GM23338 (cell line): ENCODE data around the gene MYO3B. TPM values are rescaled to one million over a fixed set of nuclear protein-coding genes. Genes with fewer than 3 reads are reported as not detected.

Source experiments
- ATAC-seq: fragments of 200-7000 bp; cut with Tn5 transposase; 3 replicates; pipeline ENCODE4 v1.9.1; 2020
- DNase-seq: peaks from one replicate; pipeline ENCODE4 v3.0.0-alpha.2; 2015; ENCODE audit warnings: low spot score
- H2AFZ ChIP-seq: fragments of 200-600 bp; sonication (generic); 2 replicates; pipeline ENCODE4 v1.8.0; 2016; ENCODE audit warnings: antibody characterized with exemption, mild to moderate bottlenecking, moderate library complexity
- H3F3A ChIP-seq: fragments of 200-600 bp; sonication (generic); replicated peaks from 2 replicates; pipeline ENCODE4 v1.8.0; 2017; ENCODE audit warnings: antibody characterized with exemption, mixed run types, low read depth
- H3K27ac ChIP-seq: fragments of 200-600 bp; sonication (generic); 2 replicates; pipeline ENCODE4 v1.6.1; 2016; ENCODE audit warnings: low read depth
- H3K27me3 ChIP-seq: fragments of 200-600 bp; sonication (generic); 2 replicates; pipeline ENCODE4 v1.8.0; 2016; ENCODE audit warnings: mild to moderate bottlenecking, mixed run types, moderate library complexity; ENCODE audit not compliant: insufficient read depth
- H3K36me3 ChIP-seq: fragments of 200-600 bp; sonication (generic); 2 replicates; pipeline ENCODE4 v1.8.0; 2016; ENCODE audit warnings: mild to moderate bottlenecking; ENCODE audit not compliant: insufficient read depth
- H3K4me1 ChIP-seq: fragments of 200-600 bp; sonication (generic); 2 replicates; pipeline ENCODE4 v1.8.0; 2016; ENCODE audit warnings: mild to moderate bottlenecking, moderate library complexity; ENCODE audit not compliant: insufficient read depth
- H3K4me2 ChIP-seq: fragments of 200-600 bp; sonication (generic); 2 replicates; pipeline ENCODE4 v1.7.1; 2017; ENCODE audit warnings: mixed run types
- H3K4me3 ChIP-seq: fragments of 200-600 bp; sonication (generic); 2 replicates; pipeline ENCODE4 v1.6.1; 2016; ENCODE audit warnings: mixed run types
- H3K79me2 ChIP-seq: fragments of 200-600 bp; sonication (generic); replicated peaks from 2 replicates; pipeline ENCODE4 v1.8.0; 2017; ENCODE audit warnings: mild to moderate bottlenecking; ENCODE audit not compliant: insufficient read depth
- H3K9me2 ChIP-seq: fragments of 200-600 bp; sonication (generic); 2 replicates; pipeline ENCODE4 v1.8.0; 2017; ENCODE audit not compliant: insufficient read depth
- H4K20me1 ChIP-seq: fragments of 200-600 bp; sonication (generic); replicated peaks from 2 replicates; pipeline ENCODE4 v1.8.0; 2017; ENCODE audit warnings: mild to moderate bottlenecking; ENCODE audit not compliant: insufficient read depth
- H3K27ac Mint-ChIP-seq: 2 replicates; pipeline ENCODE4 v1.8.0; 2020; ENCODE audit warnings: inconsistent platforms, mild to moderate bottlenecking, moderate library complexity, mixed read lengths
- H3K27me3 Mint-ChIP-seq: 3 replicates; pipeline ENCODE4 v1.8.0; 2022; ENCODE audit warnings: low read depth, mild to moderate bottlenecking, moderate library complexity, mixed read lengths, inconsistent platforms; ENCODE audit not compliant: insufficient read depth, poor library complexity
- H3K36me3 Mint-ChIP-seq: 3 replicates; pipeline ENCODE4 v1.8.0; 2021; ENCODE audit warnings: low read depth, mild to moderate bottlenecking, inconsistent platforms, moderate library complexity, mixed read lengths
- H3K4me1 Mint-ChIP-seq: 3 replicates; pipeline ENCODE4 v1.8.0; 2020; ENCODE audit warnings: mild to moderate bottlenecking, inconsistent platforms, mixed read lengths
- H3K4me3 Mint-ChIP-seq: 3 replicates; pipeline ENCODE4 v1.8.0; 2021; ENCODE audit warnings: moderate library complexity, mild to moderate bottlenecking, inconsistent platforms, mixed read lengths
- H3K9me3 Mint-ChIP-seq: 3 replicates; pipeline ENCODE4 v1.8.0; 2020; ENCODE audit warnings: moderate library complexity, mild to moderate bottlenecking, inconsistent platforms, mixed read lengths
- CREB1 ChIP-seq: fragments of 250-450 bp; sonication (Bioruptor Pico); IDR thresholded peaks from 2 replicates; pipeline ENCODE4 v1.5.0; 2020; ENCODE audit warnings: low read depth, mild to moderate bottlenecking, moderate library complexity
- EZH2 ChIP-seq: fragments of 200-600 bp; sonication (generic); IDR thresholded peaks from one replicate; pipeline ENCODE4 v1.8.0; 2017; ENCODE audit warnings: antibody characterized with exemption, mild to moderate bottlenecking, low read depth; ENCODE audit not compliant: unreplicated experiment
- EZH2phosphoT487 ChIP-seq: fragments of 200-600 bp; sonication (generic); IDR thresholded peaks from one replicate; pipeline ENCODE4 v1.8.1; 2018; ENCODE audit warnings: antibody characterized with exemption; ENCODE audit not compliant: unreplicated experiment
- JUNB ChIP-seq: IDR thresholded peaks from one replicate; pipeline ENCODE4 v1.6.1; 2016; ENCODE audit warnings: antibody characterized with exemption; ENCODE audit not compliant: unreplicated experiment
- NANOG ChIP-seq: IDR thresholded peaks from 2 replicates; pipeline ENCODE4 v1.6.1; 2016; ENCODE audit warnings: antibody characterized with exemption, borderline replicate concordance
- POLR2AphosphoS5 ChIP-seq: IDR thresholded peaks from 2 replicates; pipeline ENCODE4 v1.6.1; 2016; ENCODE audit warnings: antibody characterized with exemption, low read depth
- STAT1 ChIP-seq: IDR thresholded peaks from one replicate; pipeline ENCODE4 v1.6.1; 2016; ENCODE audit warnings: antibody characterized with exemption; ENCODE audit not compliant: unreplicated experiment
- ZNF114 ChIP-seq: fragments of 250-450 bp; sonication (Bioruptor Pico); IDR thresholded peaks from 2 replicates; pipeline ENCODE4 v1.5.0; 2020; ENCODE audit warnings: mild to moderate bottlenecking, moderate library complexity
- ZNF331 ChIP-seq: fragments of 250-450 bp; sonication (Bioruptor Pico); IDR thresholded peaks from 2 replicates; pipeline ENCODE4 v1.5.0; 2020; ENCODE audit warnings: low read depth, mild to moderate bottlenecking, moderate library complexity
- polyA plus RNA-seq: library from polyadenylated mRNA; unstranded; fragments of >200 nt; fragmentation: Nextera tagmentation; extraction: Ambion mirVana; gene quantifications from 2 replicates; pipeline ENCODE4 v1.2.1, GENCODE V29; 2016
- total RNA-seq: library from RNA; depleted of rRNA; stranded (reverse); fragments of >200 nt; shearing (Covaris generic); gene quantifications from 2 replicates; pipeline ENCODE4 v1.2.3, GENCODE V29; 2014
- TF ChIP-seq, protein P1 (sequence below): IDR thresholded peaks from 2 replicates; pipeline ENCODE4 v1.6.1; 2016; ENCODE audit warnings: antibody characterized with exemption
- TF ChIP-seq, protein P2 (sequence below): fragments of 250-450 bp; sonication (Bioruptor Pico); IDR thresholded peaks from 2 replicates; pipeline ENCODE4 v1.5.0; 2020; ENCODE audit warnings: mild to moderate bottlenecking, moderate library complexity
- TF ChIP-seq, protein P3 (sequence below): IDR thresholded peaks from one replicate; pipeline ENCODE4 v1.6.1; 2018; ENCODE audit warnings: antibody characterized with exemption; ENCODE audit not compliant: unreplicated experiment
- TF ChIP-seq, protein P4 (sequence below), 2 experiments: fragments of 200-600 bp in 1 of 2; sonication (generic) in 1 of 2; conservative IDR thresholded peaks; 2 replicates each; pipeline versions ENCODE4 v1.5.1 to v1.6.1; 2016 to 2017; ENCODE audit warnings: antibody characterized with exemption in 2 of 2, low read depth in 2 of 2, mild to moderate bottlenecking in 2 of 2, moderate library complexity in 1 of 2

The MYO3B gene
- total and polyA plus RNA-seq, 2 experiments from 2014 or later, result 0.42 TPM; not detected in 1

DNA sequence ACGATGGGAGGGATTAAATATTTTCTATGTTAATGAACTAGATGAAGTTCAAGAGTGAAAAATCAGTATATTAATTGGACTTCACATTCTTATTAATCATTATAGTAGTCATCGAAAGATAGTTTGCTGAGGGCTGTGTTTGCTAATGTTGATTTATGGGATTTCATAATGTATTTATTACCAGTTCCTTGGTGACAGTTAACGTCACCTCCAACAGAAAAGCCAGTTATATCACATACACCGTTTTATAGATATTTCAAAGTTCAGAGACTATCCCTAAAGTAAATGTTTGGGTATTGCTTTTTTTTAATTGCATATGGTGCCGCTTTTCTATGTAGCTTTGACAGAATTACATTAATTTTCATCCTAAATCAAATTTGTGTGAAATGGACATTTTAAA is 487.8 kb downstream of the MYO3B start:
- ATAC-seq, result no peak

More for the DNA sequence above, 487.8 kb downstream of the MYO3B start:
- no peaks in the 10 kb centered on the region for H3K36me3 Mint-ChIP-seq
- no peaks in the 10 kb centered on the region; the same call in 1 of the 2 replicates for H3K9me2 ChIP-seq
- no peaks in the 10 kb centered on the region for H3K27me3 ChIP-seq
- no peaks in the 10 kb centered on the region for H4K20me1 ChIP-seq
- no peaks in the 10 kb centered on the region for H3K36me3 ChIP-seq
- H3K27ac Mint-ChIP-seq, result no peak overlapping the region
- H3K4me1 Mint-ChIP-seq, result no peaks in the 10 kb centered on the region
- DNase-seq, result no peak
- H3K4me3 ChIP-seq, result no peak overlapping the region
- no peak for TF ChIP-seq EZH2phosphoT487
- TF ChIP-seq, protein P1, sequence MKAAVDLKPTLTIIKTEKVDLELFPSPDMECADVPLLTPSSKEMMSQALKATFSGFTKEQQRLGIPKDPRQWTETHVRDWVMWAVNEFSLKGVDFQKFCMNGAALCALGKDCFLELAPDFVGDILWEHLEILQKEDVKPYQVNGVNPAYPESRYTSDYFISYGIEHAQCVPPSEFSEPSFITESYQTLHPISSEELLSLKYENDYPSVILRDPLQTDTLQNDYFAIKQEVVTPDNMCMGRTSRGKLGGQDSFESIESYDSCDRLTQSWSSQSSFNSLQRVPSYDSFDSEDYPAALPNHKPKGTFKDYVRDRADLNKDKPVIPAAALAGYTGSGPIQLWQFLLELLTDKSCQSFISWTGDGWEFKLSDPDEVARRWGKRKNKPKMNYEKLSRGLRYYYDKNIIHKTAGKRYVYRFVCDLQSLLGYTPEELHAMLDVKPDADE, result no peak
- TF ChIP-seq STAT1, result no peak
- no peak for TF ChIP-seq ZNF114 (CRISPR knock-in tag)
- TF ChIP-seq NANOG, result no peak
- no peak for TF ChIP-seq EZH2
- TF ChIP-seq POLR2AphosphoS5, result no peak
- no peak for TF ChIP-seq CREB1 (CRISPR knock-in tag)
- TF ChIP-seq JUNB, result no peak
- TF ChIP-seq, protein P2, sequence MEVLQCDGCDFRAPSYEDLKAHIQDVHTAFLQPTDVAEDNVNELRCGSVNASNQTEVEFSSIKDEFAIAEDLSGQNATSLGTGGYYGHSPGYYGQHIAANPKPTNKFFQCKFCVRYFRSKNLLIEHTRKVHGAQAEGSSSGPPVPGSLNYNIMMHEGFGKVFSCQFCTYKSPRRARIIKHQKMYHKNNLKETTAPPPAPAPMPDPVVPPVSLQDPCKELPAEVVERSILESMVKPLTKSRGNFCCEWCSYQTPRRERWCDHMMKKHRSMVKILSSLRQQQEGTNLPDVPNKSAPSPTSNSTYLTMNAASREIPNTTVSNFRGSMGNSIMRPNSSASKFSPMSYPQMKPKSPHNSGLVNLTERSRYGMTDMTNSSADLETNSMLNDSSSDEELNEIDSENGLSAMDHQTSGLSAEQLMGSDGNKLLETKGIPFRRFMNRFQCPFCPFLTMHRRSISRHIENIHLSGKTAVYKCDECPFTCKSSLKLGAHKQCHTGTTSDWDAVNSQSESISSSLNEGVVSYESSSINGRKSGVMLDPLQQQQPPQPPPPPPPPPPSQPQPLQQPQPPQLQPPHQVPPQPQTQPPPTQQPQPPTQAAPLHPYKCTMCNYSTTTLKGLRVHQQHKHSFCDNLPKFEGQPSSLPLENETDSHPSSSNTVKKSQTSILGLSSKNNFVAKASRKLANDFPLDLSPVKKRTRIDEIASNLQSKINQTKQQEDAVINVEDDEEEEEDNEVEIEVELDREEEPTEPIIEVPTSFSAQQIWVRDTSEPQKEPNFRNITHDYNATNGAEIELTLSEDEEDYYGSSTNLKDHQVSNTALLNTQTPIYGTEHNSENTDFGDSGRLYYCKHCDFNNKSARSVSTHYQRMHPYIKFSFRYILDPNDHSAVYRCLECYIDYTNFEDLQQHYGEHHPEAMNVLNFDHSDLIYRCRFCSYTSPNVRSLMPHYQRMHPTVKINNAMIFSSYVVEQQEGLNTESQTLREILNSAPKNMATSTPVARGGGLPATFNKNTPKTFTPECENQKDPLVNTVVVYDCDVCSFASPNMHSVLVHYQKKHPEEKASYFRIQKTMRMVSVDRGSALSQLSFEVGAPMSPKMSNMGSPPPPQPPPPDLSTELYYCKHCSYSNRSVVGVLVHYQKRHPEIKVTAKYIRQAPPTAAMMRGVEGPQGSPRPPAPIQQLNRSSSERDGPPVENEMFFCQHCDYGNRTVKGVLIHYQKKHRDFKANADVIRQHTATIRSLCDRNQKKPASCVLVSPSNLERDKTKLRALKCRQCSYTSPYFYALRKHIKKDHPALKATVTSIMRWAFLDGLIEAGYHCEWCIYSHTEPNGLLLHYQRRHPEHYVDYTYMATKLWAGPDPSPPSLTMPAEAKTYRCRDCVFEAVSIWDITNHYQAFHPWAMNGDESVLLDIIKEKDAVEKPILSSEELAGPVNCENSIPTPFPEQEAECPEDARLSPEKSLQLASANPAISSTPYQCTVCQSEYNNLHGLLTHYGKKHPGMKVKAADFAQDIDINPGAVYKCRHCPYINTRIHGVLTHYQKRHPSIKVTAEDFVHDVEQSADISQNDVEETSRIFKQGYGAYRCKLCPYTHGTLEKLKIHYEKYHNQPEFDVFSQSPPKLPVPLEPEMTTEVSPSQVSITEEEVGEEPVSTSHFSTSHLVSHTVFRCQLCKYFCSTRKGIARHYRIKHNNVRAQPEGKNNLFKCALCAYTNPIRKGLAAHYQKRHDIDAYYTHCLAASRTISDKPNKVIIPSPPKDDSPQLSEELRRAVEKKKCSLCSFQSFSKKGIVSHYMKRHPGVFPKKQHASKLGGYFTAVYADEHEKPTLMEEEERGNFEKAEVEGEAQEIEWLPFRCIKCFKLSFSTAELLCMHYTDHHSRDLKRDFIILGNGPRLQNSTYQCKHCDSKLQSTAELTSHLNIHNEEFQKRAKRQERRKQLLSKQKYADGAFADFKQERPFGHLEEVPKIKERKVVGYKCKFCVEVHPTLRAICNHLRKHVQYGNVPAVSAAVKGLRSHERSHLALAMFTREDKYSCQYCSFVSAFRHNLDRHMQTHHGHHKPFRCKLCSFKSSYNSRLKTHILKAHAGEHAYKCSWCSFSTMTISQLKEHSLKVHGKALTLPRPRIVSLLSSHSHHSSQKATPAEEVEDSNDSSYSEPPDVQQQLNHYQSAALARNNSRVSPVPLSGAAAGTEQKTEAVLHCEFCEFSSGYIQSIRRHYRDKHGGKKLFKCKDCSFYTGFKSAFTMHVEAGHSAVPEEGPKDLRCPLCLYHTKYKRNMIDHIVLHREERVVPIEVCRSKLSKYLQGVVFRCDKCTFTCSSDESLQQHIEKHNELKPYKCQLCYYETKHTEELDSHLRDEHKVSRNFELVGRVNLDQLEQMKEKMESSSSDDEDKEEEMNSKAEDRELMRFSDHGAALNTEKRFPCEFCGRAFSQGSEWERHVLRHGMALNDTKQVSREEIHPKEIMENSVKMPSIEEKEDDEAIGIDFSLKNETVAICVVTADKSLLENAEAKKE (CRISPR knock-in tag), result no peak
- TF ChIP-seq ZNF331, result no peak
- TF ChIP-seq, protein P3, sequence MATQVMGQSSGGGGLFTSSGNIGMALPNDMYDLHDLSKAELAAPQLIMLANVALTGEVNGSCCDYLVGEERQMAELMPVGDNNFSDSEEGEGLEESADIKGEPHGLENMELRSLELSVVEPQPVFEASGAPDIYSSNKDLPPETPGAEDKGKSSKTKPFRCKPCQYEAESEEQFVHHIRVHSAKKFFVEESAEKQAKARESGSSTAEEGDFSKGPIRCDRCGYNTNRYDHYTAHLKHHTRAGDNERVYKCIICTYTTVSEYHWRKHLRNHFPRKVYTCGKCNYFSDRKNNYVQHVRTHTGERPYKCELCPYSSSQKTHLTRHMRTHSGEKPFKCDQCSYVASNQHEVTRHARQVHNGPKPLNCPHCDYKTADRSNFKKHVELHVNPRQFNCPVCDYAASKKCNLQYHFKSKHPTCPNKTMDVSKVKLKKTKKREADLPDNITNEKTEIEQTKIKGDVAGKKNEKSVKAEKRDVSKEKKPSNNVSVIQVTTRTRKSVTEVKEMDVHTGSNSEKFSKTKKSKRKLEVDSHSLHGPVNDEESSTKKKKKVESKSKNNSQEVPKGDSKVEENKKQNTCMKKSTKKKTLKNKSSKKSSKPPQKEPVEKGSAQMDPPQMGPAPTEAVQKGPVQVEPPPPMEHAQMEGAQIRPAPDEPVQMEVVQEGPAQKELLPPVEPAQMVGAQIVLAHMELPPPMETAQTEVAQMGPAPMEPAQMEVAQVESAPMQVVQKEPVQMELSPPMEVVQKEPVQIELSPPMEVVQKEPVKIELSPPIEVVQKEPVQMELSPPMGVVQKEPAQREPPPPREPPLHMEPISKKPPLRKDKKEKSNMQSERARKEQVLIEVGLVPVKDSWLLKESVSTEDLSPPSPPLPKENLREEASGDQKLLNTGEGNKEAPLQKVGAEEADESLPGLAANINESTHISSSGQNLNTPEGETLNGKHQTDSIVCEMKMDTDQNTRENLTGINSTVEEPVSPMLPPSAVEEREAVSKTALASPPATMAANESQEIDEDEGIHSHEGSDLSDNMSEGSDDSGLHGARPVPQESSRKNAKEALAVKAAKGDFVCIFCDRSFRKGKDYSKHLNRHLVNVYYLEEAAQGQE, result no peak
- TF ChIP-seq, protein P4, sequence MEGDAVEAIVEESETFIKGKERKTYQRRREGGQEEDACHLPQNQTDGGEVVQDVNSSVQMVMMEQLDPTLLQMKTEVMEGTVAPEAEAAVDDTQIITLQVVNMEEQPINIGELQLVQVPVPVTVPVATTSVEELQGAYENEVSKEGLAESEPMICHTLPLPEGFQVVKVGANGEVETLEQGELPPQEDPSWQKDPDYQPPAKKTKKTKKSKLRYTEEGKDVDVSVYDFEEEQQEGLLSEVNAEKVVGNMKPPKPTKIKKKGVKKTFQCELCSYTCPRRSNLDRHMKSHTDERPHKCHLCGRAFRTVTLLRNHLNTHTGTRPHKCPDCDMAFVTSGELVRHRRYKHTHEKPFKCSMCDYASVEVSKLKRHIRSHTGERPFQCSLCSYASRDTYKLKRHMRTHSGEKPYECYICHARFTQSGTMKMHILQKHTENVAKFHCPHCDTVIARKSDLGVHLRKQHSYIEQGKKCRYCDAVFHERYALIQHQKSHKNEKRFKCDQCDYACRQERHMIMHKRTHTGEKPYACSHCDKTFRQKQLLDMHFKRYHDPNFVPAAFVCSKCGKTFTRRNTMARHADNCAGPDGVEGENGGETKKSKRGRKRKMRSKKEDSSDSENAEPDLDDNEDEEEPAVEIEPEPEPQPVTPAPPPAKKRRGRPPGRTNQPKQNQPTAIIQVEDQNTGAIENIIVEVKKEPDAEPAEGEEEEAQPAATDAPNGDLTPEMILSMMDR (conservative IDR thresholded peaks at IDR 0.05; ENCODE audit: low read depth in 2 of 2), result no peak
- no peaks in the 10 kb centered on the region for H3K79me2 ChIP-seq
- H3K27ac ChIP-seq, result no peak overlapping the region
- no peaks in the 10 kb centered on the region for H3K27me3 Mint-ChIP-seq
- H3K4me3 Mint-ChIP-seq, result no peak overlapping the region
- no peaks in the 10 kb centered on the region for H3K9me3 Mint-ChIP-seq
- no peaks in the 10 kb centered on the region for H3F3A ChIP-seq
- H3K4me1 ChIP-seq, result no peaks in the 10 kb centered on the region
- H3K4me2 ChIP-seq, result no peak overlapping the region
- no peak overlapping the region for H2AFZ ChIP-seq
